Middle frontal gyrus (tissue), 1 donor: ENCODE measurements around the gene PCDH15.
"Not testable (repeated sequence)": the region's sequence is repeated elsewhere in the genome, so short reads cannot be mapped to it uniquely, and the experiment has no call there.

ENCODE experiments used
- DNase-seq: peaks from one replicate; pipeline ENCODE4 v3.0.0-alpha.2; 2015; ENCODE audit warnings: low spot score; ENCODE audit errors: extremely low spot score

The PCDH15 gene

GRCh38 chr10:54402576-54402975 lies 398.5 kb downstream of the PCDH15 start:
- DNase-seq: no peak

- DNase-seq: no peak
Observed at GRCh38 chr10:54396031-54396430, 405.0 kb downstream of the PCDH15 start.

- not testable (repeated sequence) for DNase-seq
Observed at GRCh38 chr10:54394598-54394997, 406.4 kb downstream of the PCDH15 start.

GRCh38 chr10:54372179-54372578 lies 428.9 kb downstream of the PCDH15 start:
- no peak for DNase-seq

GRCh38 chr10:54368984-54369383 lies 432.0 kb downstream of the PCDH15 start:
- DNase-seq: no peak

GRCh38 chr10:54363390-54363789 lies 437.6 kb downstream of the PCDH15 start:
- no peak for DNase-seq

- DNase-seq: no peak
Observed at GRCh38 chr10:54342058-54342457, 459.0 kb downstream of the PCDH15 start.

GRCh38 chr10:54335296-54335695 lies 465.7 kb downstream of the PCDH15 start:
- no peak for DNase-seq

GRCh38 chr10:54319341-54319740 lies 481.7 kb downstream of the PCDH15 start:
- DNase-seq: no peak

GRCh38 chr10:54318470-54318869 lies 482.6 kb downstream of the PCDH15 start:
- no peak for DNase-seq

- DNase-seq: no peak
Observed at GRCh38 chr10:54314430-54314829, 486.6 kb downstream of the PCDH15 start.

GRCh38 chr10:54284526-54285193 lies 516.4 kb downstream of the PCDH15 start:
- no peak for DNase-seq

GRCh38 chr10:54282012-54282411 lies 519.0 kb downstream of the PCDH15 start:
- no peak for DNase-seq

- no peak for DNase-seq
Observed at GRCh38 chr10:54266395-54266794, 534.6 kb downstream of the PCDH15 start.

GRCh38 chr10:54262726-54263125 lies 538.3 kb downstream of the PCDH15 start:
- DNase-seq: no peak

- no peak for DNase-seq
Observed at GRCh38 chr10:54259104-54259503, 541.9 kb downstream of the PCDH15 start.

GRCh38 chr10:54234832-54235231 lies 566.2 kb downstream of the PCDH15 start:
- no peak for DNase-seq

- DNase-seq: no peak
Observed at GRCh38 chr10:54203401-54203800, 597.6 kb downstream of the PCDH15 start.

- DNase-seq: no peak
Observed at GRCh38 chr10:54198051-54198450, 603.0 kb downstream of the PCDH15 start.

- no peak for DNase-seq
Observed at GRCh38 chr10:54194806-54195205, 606.2 kb downstream of the PCDH15 start.

- DNase-seq: no peak
Observed at GRCh38 chr10:54159924-54160323, 641.1 kb downstream of the PCDH15 start.

- DNase-seq: no peak
Observed at GRCh38 chr10:54148508-54148907, 652.5 kb downstream of the PCDH15 start.

GRCh38 chr10:54139819-54140428 lies 661.1 kb downstream of the PCDH15 start:
- no peak for DNase-seq
